Fibroblast of skin of left biceps (primary cell): ENCODE results near the gene RGMA.
"Not testable (repeated sequence)": the region's sequence is repeated elsewhere in the genome, so short reads cannot be mapped to it uniquely, and the experiment has no call there.

ENCODE experiments used
- DNase-seq, 2 experiments: peaks; one replicate each; pipeline ENCODE4 v3.0.0-alpha.2; 2013; ENCODE audit warnings: low read depth in 2 of 2

The RGMA gene

DNA sequence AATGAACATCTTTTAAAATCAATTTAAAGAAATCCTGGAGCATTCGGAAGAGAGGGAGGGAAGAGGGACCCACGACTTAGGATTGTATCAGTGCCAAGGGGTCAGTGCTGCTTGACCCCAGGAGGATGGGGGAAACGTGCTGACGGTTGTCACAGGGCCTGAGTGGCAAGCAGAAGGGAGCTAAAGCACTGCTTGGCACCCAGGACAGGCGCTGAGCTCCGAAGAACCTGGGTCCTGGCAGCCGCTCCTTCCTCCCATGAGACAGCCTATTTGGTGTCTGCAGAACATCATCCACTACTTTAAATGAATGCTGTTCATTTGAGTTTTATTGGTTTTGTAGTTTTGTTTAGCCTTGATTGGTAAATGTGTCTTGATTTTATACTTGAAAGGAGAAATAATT lies 54.5 kb downstream of the RGMA start:
- no peak for DNase-seq

DNA sequence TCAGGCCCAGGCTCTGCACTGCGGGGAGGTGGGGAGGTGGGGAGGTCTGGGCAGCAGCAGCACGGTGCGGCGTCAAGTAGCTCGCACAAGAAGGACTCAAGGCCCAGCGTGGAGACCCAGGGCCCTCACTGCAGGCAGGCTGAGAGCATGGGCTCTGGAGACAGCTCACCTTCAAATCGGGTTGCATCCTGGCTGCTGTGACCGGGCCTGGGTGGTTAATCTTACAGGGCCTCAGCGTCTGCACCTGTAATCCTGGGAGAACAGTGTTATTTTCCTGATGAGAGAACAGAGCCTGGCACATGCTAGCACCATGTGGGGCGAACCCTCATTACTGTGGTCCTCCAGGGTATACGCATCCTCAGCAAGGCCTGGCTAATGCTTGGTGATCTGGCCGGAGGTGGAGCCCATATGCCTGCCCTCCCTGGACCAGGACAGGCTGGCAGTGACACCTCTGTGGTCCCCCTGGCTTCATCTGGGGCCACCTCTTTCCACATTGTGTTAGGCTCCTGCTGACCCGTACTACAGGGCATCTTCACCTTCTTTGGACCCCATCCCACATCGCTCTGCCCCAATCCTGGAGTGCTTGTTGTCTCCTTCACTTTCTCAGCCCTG lies 55.5 kb downstream of the RGMA start:
- DNase-seq: no peak

DNA sequence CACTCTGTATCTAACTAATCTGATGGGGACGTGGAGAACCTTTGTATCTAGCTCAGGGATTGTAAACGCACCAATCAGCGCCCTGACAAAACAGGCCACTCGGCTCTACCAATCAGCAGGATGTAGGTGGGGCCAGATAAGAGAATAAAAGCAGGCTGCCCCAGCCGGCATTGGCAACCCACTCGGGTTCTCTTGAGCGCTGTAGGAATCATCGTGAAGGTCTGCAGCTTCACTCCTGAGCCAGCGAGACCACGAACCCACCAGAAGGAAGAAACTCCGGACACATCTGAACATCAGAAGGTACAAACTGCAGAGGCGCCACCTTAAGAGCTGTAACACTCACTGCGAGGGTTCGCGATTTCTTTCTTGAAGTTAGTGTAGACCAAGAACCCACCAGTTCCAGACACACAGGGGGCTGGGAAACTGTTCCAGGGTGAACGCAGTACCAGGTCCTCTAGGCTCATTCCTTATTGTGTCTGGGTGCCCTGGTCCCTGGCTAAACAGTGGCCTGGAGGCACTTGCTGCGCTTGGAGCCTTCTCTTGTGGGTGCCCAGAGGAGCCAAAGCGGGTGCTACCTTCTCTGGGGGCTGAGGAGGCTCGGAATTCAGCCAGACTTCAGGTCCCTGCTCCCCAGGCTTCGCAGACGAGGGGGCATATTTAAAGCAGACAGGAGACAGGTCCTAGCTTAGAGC lies 56.4 kb downstream of the RGMA start:
- not testable (repeated sequence) for DNase-seq

DNA sequence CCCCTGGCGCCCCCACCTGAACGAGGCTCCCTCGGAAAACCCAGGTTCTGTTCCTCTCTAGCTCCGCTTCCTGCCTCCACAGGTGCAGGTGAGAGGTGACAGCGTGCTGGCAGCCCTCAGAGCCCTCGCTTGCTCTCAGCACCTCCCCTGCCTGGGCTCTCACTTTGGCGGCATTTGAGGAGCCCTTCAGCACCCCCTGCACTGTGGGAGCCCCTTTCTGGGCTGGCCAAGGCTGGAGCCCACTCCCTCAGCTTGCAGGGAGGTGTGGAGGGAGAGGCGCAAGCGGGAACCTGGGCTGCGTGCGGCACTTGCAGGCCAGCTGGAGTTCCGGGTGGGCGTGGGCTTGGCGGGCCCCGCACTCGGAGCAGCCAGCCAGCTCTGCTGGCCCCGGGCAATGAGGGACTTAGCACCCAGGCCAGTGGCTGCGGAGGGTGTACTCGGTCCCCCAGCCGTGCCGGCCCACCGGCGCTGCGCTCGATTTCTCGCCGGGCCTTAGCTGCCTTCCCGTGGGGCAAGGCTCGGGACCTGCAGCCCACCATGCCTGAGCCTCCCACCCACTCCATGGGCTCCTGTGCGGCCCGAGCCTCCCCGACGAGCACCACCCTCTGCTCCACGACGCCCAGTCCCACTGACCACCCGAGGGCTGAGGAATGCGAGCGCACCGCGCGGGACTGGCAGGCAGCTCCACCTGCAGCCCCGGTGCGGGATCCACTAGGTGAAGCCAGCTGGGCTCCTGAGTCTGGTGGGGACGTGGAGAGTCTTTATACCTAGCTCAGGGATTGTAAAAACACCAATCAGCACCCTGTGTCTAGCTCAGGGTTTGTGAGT lies 57.2 kb downstream of the RGMA start:
- not testable (repeated sequence) for DNase-seq

DNA sequence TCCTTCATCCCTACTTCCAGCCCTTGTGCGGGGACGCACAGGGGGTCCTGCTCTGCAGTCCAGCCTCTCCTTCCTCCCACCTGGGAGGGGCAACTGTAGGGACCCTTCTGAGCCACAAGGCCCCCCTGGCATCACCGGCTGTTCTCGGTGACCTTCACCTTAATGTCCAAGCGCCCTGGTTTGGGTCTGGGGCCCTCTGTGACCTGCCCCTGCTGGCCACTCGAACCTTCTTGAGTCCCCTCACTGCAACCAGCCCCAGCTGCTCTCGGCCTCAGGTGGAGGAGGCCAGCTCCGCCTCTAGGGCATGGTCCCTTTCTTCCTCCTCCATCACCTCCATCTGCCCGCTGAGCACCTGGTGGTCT lies 57.9 kb downstream of the RGMA start:
- DNase-seq: no peak

DNA sequence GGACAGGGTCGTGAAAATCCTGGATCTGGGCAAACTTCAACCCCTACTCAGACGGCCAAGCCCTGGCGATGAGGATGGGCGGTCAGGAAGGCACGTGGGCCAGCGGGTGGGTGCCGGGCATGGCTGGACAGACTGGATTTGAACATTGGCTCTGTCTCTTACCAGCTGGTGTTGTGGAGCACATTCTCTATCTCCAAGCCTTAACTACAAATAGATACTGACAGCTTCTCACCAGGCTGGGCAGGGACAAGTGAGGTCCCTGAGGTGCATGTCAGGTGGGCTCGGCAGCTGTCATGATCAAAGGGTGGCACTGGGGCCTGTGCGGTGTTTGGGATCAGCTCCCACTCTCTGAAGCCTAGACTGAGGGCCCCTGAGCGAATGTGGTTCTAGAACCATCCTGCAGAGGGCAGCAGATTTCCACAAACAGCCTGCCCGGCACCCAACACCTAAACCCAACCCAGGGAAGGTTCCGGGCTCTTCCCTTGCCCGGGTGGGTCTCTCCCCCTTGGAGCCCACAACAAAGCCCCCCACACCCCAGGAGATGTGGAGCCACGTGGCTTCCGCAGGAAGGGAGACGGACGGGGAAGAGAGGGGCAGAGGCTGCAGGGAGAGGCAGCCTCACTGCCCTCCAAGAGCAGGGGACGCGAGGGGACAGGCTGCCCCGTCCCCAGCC lies 58.4 kb downstream of the RGMA start:
- peak in 1 of 2 experiments; percentile 14 for DNase-seq

DNA sequence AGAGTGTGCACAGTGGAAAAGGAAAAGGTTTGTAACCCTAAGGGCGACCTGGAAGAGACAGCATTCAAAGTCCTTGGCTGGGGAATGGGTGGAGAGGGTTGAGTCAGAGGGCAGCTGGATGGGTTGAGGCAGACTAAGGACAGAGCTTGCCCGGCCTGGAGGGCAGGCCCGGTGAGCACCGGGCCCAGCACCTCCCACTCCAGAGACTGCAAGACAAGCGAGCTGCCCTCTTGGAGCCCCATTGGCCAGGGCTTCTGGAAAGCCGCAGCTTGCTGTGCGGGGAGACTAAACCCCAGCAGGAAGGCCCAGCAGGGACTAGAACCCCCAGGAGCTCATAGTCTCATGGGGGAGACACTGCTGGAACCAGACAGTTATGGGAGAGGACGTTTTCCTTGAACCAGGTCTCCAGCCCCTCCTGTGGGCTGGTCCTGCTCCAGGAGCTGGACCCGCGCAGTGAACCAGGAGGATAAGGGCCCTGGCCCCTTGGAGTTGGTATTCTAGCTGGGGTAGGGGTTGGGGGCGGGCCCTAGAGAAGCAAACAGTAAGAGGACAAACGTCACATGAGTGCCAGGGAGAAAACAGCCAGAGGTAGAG lies 59.1 kb downstream of the RGMA start:
- DNase-seq: no peak

DNA sequence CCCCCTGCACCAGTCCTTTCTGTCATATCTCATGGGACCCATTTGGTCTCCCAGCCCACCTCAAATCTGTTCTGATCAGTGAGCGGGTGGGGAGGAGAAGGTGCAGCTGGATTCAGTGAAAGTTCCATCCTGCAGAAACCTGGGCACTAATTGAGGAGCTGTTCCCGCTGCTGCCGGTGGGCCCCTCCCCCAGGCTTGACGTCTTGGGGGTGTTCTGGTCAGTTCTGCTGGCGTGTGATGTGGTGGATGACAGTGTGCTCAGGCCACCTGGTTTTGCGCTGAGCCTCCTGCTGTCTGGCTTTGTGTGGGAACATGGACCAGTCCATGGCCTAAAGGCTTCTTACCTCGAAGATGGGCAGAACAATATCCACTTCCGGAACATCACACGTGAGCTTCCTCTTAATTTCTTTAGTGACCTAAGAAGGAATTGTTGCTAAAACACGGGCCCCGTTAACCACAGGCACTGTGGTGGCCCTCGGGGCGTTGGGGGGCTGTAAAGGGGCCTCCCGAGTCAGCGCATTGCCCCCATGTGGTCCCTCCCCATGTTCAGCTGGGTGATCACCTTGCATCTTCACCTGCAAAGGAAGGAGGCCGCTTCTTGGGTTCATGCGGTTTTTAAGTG lies 59.7 kb downstream of the RGMA start:
- no peak for DNase-seq

DNA sequence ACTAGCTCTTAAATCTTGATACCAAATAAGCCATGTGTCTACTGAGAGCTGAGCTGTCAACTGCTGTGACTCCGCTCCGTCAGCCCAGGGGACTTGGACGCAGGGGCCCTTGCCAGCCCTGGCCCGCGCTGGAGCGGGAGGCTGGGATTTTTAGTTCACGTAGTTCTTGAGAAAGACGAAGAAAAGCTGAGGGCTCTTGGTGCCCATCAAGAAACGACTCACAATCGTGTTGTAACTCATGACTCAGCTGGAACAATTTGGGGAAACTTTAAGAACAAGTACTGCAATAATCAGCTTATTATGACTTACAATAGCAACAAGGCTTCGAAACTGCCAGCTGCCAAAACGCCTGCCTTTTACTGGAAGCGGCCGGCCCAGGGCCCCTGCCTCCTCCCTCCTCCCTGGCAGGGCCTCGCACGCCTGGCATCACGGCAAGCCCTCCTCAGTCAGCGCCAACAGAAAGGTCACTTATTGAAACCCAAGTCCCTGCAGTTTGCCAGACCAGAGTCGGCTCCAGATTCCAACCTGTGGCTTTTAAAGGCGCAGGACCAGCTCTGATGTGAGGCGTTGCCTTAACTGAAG lies 60.3 kb downstream of the RGMA start:
- peak; percentile 36 to 43 for DNase-seq

DNA sequence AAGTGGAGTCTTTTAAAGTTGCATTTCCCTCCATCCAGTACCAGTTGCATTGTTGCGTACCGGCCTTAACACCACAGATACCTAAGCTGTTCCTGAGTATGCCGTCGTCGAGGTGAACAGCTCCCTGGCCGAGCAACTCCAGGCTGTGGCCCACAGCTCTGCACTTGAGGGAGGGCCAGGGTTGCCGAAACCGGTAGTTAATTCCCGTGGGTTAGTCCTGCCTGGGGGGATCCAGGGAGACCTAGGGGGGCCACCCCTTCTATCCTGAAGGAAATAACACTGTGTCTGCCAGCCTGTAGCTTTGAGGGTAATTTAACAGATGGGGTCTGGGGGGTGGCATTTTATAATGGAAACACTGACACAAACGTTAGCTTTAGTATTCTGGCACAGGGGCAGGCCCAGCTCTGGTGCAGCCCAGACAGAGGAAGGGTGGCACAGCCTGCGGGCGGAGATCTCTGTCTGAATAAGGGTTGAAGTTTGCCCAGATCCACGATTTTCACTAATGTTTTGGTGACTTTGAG lies 60.8 kb downstream of the RGMA start:
- no peak for DNase-seq

DNA sequence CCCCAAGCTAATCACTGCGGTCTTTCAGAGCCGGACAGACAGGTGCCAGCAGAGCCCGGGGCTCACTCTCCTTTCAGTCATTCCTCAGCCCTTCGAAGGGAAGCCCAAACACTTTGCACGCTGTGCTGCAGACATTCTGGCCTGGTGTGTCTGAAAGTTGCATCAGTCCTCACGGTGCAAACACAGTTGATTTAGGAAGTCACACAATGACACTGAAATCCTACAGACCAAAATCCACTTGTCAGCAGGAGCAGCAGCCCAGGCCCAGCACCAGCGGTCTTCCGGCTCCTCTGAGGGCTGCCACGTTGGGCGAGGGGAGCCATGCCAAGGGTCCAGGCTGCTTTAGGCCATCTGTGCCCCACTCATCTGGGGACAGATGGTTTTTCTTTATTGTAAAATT lies 61.6 kb downstream of the RGMA start:
- no peak for DNase-seq

DNA sequence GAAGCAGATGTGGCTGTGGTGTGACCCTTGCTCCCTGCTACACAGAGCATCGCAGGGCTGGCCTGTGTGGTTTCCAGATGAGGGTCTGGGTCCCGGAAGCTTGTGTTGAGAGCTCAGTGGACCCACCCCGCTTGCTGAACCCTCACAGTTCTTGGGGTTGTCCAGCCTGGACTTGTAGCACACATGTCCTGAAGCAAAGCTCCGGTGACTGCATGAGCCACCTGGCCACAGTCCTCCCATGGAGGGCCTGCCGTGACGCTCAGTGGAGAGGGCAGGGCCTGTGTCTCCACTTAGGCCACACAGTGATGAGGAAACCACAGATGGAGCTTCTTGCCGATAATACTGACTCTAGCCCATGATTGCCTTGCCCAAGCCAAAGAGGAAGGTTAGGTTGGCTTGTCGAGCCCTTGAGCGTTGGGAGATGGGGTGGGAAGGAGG lies 62.6 kb downstream of the RGMA start:
- no peak for DNase-seq

DNA sequence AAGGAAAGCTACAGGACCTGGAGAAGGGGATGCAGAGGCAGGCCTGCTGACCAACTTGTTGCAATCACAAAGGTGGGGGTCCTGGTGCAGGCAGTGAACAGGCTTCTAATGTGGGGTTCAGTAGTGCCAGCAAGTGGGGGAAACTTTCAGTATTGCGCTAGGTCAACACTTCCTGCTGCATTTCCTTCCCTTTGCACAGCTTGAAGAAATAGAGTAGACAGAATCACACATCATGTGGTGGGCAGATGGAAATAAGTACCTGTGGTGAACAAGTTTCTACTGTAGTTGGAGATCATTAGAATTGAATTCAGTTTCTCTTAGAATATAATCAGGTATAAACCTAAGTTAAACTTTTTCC lies 63.4 kb downstream of the RGMA start:
- DNase-seq: no peak

DNA sequence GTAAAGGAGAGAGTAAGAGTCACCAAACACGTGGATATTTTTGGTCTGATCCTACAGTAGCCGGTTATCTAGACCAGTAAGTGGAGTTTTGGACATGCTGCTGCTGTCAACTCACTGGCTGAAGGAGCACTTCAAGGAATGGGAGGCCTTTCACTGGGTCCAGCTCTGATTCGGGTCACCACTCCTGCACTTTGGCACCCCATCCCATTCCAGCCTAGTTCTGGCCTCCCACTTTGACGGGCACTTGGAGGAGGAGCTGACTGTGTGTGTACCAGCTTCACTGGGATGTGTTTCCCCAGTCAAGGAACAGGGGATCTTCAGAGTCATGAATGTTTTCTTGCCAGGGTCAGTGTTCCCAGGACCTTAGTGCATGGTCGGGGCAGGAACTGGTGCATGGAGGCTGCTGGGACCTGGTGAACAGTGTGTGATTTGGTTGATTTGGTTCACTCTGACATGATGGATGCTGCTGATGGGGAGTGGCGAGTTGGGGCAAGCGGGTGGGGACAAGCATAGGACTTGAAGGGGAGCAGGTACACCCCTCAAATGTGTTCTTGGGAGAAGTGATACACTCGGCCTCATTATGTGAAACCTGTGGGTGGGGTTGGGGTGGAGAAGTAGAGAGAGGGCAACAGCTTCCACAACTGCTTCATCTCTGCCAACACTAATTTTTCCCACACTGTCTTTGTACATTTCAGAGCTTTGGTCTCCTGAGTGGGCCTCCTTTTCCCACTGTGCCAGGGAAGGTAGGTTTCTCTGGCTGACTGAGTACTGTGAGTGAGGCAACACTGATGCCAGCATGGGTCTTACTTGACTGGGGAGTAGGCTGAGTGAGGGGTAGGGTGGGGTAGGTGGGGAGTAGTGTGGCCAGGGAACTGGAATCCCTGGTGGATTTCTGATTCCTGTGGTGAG lies 64.0 kb downstream of the RGMA start:
- DNase-seq: no peak

DNA sequence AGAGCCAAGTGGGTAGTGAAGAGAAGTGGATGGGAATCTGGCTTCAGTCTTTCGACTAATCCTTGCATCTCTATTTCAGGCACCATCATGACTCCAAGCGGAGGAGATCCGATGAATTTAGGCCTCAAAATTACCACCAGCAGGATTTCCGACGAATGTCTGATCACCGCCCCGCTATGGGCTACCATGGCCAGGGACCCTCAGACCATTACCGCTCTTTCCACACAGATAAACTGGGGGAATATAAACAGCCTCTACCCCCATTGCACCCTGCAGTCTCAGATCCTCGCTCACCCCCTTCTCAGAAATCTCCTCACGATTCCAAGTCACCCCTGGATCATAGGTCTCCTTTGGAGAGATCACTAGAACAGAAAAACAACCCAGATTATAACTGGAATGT lies 64.7 kb downstream of the RGMA start:
- no peak for DNase-seq

DNA sequence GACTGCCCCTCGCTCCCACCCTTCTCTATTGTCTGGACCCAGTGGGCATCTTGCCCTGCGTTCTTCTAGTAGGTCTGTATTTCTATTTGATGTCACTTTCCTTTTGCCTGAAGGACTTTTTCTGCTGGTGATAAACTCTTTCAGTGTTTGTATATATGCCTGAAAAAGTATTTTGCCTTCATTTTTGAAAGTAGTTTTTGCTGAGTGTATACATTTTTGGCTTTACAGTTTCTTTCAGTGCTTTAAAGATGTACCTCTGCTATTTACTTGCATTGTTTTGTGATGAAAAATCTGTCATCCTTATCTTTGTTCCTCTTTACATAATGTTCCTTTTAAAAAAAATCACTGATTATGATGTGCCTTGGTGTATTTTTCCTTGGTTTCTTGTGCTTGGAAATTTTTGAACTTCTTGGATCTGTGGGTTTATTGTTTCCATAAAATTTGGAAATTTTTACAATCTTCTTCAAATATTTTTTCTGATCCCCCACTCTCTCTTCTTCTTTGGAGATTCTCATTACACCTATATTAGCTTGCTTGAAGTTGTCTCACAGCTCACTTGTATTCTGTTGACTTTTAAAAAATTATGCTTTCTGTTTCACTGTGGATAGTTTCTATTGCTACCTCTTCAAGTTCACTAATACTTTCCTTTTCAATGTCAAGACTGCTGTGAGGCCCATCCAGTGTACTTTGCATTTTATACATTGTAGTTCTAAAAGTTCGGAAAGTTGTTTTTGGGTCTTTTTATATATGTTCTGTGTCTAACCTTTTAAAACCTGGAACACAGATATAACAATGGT lies 67.8 kb downstream of the RGMA start:
- DNase-seq: no peak

DNA sequence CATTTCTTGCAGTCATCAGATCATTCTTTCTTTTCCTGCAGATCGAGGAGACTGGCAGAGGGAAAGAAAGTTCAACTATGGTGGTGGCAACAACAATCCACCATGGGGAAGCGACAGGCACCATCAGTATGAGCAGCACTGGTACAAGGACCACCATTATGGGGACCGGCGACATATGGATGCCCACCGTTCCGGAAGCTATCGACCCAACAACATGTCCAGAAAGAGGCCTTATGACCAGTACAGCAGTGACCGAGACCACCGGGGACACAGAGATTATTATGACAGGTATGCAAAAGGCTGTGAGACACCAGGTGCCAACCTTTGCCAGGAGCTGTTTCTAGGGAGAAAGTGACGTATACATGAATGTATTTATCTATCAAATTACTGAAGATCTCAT lies 69.0 kb downstream of the RGMA start:
- no peak for DNase-seq

DNA sequence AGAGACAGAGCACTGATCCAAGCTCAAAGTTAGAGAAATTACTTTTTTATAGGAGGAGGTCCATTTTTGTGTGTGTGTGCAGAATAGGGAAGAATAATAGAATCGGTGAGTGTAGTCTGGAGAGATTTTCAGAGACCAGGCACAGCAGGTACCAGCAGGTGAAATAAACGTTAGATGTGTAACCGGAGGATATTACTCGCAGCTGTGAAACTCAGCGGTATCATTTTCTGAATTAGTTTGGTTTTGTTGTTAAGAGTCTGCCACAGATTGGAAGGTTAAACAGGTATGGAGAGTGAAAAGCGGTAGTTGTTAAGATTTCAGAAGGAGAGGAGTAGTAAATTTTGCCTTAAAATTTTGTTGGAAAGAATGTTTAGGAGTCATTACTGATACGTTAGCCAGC lies 69.9 kb downstream of the RGMA start:
- DNase-seq: no peak

DNA sequence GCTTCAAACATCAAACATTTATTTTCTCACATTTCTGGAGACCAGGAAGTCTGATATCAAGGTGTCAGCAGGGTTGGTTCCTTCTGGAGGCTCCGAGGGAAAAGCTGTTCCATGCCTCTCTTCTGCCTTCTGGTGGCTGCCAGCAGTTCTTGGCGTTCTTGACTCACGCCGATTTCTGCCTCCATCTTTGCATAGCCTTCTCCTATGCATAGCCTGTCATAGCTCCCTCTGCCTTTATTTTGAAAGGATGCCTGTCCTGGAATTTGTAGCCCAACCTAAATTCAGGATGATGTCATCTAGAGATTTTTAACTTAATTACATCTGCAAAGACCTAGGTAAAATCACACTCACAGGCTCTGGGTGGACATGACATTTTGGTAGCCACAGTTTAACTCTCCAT lies 70.4 kb downstream of the RGMA start:
- DNase-seq: no peak
